ENCODE data around the gene ROR2.

The ROR2 gene

DNA sequence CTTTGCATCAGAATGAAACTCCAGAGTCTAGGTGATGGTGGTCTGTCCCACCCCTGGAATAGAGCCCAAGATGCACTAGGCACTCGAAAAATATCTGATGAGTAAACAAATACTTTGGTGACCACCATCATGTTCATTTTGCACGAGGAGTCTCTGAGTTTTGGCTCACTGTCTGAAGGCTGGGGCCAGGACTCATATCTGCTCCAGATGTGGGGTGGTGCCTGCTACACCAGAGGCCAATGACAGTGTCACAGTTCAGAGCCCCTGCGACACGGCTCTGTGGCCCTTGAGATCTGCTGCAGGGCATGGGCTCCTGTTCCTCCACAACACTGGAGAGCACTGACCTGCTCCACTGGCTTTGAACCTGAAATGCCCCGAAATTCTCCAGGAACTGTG lies 164.6 kb downstream of the ROR2 start:
- no CpG with 5 or more reads among the region's 5 CpGs for WGBS (ENCODE audit: insufficient coverage, insufficient read length)

DNA sequence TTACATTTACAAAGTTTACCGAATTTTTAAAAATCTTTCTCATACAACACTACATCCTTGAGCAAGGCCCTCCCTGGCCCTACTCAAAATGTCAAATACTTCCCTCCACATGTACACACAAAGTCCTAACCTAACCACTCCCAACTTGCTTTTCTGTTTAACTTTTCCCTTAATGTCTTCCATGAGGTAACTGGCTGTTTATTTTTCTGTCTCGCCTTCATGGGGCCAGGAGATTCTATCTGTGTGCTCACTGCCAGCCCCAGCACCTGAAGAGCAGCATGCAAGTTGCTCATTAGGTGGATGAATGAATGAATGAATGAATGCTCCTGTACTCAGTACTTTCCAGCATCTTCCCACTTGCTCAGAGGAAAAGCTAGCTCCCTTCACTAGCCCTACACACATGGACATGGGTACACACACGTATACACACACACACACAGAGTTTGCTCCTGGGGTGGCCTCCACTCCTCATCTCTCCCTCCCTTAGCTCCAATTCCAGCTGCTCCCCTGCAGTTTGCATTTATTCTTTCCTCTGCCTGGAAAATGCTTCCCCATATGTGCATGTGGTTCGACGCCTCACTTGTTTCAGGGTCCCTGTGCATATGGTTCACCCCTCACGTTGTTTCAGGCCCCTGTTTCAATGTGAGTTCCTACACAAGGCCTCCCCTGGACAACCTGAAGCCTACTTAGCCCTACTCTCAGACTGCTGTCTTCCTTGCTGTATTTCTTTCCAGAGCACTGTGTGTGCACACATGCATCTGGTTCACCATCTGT lies 165.2 kb downstream of the ROR2 start:
- Histone ChIP-seq H3K4me3 (ENCODE audit: low read length) (no peak overlapping the region), H3K4me1 (ENCODE audit: control insufficient read depth, insufficient read depth, low read length) (no peaks in the 10 kb centered on the region), H3K27ac (ENCODE audit: low read length) (no peak overlapping the region), H3K36me3 (ENCODE audit: control insufficient read depth, insufficient read depth, low read length) (no peaks in the 10 kb centered on the region), H3K9me3 (ENCODE audit: control insufficient read depth, insufficient read depth, low read length) (no peaks in the 10 kb centered on the region), H3K27me3 (ENCODE audit: control insufficient read depth, insufficient read depth, low read length) (no peaks in the 10 kb centered on the region)
- WGBS (ENCODE audit: insufficient coverage, insufficient read length) = no CpG with 5 or more reads among the region's 6 CpGs
- no peak for DNase-seq (ENCODE audit: low read depth, low spot score)

More for the DNA sequence above, 164.6 kb downstream of the ROR2 start:
- no peaks in the 10 kb centered on the region for H3K27me3 ChIP-seq (ENCODE audit: control insufficient read depth, insufficient read depth, low read length)
- no peak for DNase-seq (ENCODE audit: low read depth, low spot score)
- no peaks in the 10 kb centered on the region for H3K36me3 ChIP-seq (ENCODE audit: control insufficient read depth, insufficient read depth, low read length)
- H3K9me3 ChIP-seq (ENCODE audit: control insufficient read depth, insufficient read depth, low read length) = no peaks in the 10 kb centered on the region
- no peak overlapping the region for H3K4me3 ChIP-seq (ENCODE audit: low read length)
- H3K4me1 ChIP-seq (ENCODE audit: control insufficient read depth, insufficient read depth, low read length) = no peaks in the 10 kb centered on the region
- H3K27ac ChIP-seq (ENCODE audit: low read length) = no peak overlapping the region

GRCh38 chr9:91783876-91784672 lies 166.0 kb downstream of the ROR2 start:
- H3K27ac ChIP-seq (ENCODE audit: low read length) = no peak overlapping the region
- no peaks in the 10 kb centered on the region for H3K4me1 ChIP-seq (ENCODE audit: control insufficient read depth, insufficient read depth, low read length)
- H3K36me3 ChIP-seq (ENCODE audit: control insufficient read depth, insufficient read depth, low read length) = no peaks in the 10 kb centered on the region
- no peak overlapping the region for H3K4me3 ChIP-seq (ENCODE audit: low read length)
- H3K27me3 ChIP-seq (ENCODE audit: control insufficient read depth, insufficient read depth, low read length) = no peaks in the 10 kb centered on the region
- DNase-seq (ENCODE audit: low read depth, low spot score) = no peak
- no CpG with 5 or more reads among the region's 14 CpGs for WGBS (ENCODE audit: insufficient coverage, insufficient read length)
- H3K9me3 ChIP-seq (ENCODE audit: control insufficient read depth, insufficient read depth, low read length) = no peaks in the 10 kb centered on the region

- no peaks in the 10 kb centered on the region for H3K36me3 ChIP-seq (ENCODE audit: control insufficient read depth, insufficient read depth, low read length)
- no peaks in the 10 kb centered on the region for H3K9me3 ChIP-seq (ENCODE audit: control insufficient read depth, insufficient read depth, low read length)
- H3K27me3 ChIP-seq (ENCODE audit: control insufficient read depth, insufficient read depth, low read length) = no peaks in the 10 kb centered on the region
- no peak overlapping the region for H3K4me3 ChIP-seq (ENCODE audit: low read length)
- H3K27ac ChIP-seq (ENCODE audit: low read length) = no peak overlapping the region
- no CpG with 5 or more reads among the region's 6 CpGs for whole genome bisulfite sequencing (ENCODE audit: insufficient coverage, insufficient read length)
- H3K4me1 ChIP-seq (ENCODE audit: control insufficient read depth, insufficient read depth, low read length) = no peaks in the 10 kb centered on the region
- DNase-seq (ENCODE audit: low read depth, low spot score) = no peak
Observed at GRCh38 chr9:91783411-91783810, 166.6 kb downstream of the ROR2 start.

GRCh38 chr9:91782708-91783214 lies 167.3 kb downstream of the ROR2 start:
- H3K36me3 ChIP-seq (ENCODE audit: control insufficient read depth, insufficient read depth, low read length) = no peaks in the 10 kb centered on the region
- no peaks in the 10 kb centered on the region for H3K27me3 ChIP-seq (ENCODE audit: control insufficient read depth, insufficient read depth, low read length)
- no peaks in the 10 kb centered on the region for H3K9me3 ChIP-seq (ENCODE audit: control insufficient read depth, insufficient read depth, low read length)
- DNase-seq (ENCODE audit: low read depth, low spot score) = no peak
- no peaks in the 10 kb centered on the region for H3K4me1 ChIP-seq (ENCODE audit: control insufficient read depth, insufficient read depth, low read length)
- no peak overlapping the region for H3K4me3 ChIP-seq (ENCODE audit: low read length)
- no CpG with 5 or more reads among the region's 5 CpGs for WGBS (ENCODE audit: insufficient coverage, insufficient read length)
- H3K27ac ChIP-seq (ENCODE audit: low read length) = no peak overlapping the region

GRCh38 chr9:91781906-91782305 lies 168.1 kb downstream of the ROR2 start:
- Histone ChIP-seq H3K27ac (ENCODE audit: low read length) (no peak overlapping the region), H3K27me3 (ENCODE audit: control insufficient read depth, insufficient read depth, low read length) (no peaks in the 10 kb centered on the region), H3K9me3 (ENCODE audit: control insufficient read depth, insufficient read depth, low read length) (no peaks in the 10 kb centered on the region), H3K4me3 (ENCODE audit: low read length) (no peak overlapping the region), H3K4me1 (ENCODE audit: control insufficient read depth, insufficient read depth, low read length) (no peaks in the 10 kb centered on the region), H3K36me3 (ENCODE audit: control insufficient read depth, insufficient read depth, low read length) (no peaks in the 10 kb centered on the region)
- no peak for DNase-seq (ENCODE audit: low read depth, low spot score)
- WGBS (ENCODE audit: insufficient coverage, insufficient read length) = no CpG with 5 or more reads among the region's 3 CpGs

DNA sequence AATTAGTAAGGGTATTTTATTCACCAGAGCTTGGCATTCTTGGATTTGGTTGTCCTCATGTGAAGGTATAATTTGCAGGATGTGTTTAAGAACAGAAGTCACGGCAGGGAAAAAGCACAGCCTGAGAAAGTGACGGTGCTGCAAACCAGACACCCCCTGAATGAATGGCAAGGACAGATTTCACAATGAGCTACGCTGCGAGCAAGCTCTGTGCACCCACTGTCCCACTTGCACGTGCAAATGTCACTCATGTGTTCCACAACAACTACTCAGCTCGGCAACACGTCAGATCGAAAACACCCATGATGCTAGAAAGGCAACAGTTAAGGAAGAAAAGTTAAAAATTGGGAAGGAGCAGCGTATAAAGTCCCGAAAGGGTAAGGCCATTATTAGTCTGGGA lies 168.9 kb downstream of the ROR2 start:
- Histone ChIP-seq H3K4me3 (ENCODE audit: low read length) (no peak overlapping the region), H3K27ac (ENCODE audit: low read length) (no peak overlapping the region), H3K9me3 (ENCODE audit: control insufficient read depth, insufficient read depth, low read length) (no peaks in the 10 kb centered on the region), H3K36me3 (ENCODE audit: control insufficient read depth, insufficient read depth, low read length) (no peaks in the 10 kb centered on the region), H3K27me3 (ENCODE audit: control insufficient read depth, insufficient read depth, low read length) (no peaks in the 10 kb centered on the region), H3K4me1 (ENCODE audit: control insufficient read depth, insufficient read depth, low read length) (no peaks in the 10 kb centered on the region)
- WGBS (ENCODE audit: insufficient coverage, insufficient read length) = no CpG with 5 or more reads among the region's 10 CpGs
- no peak for DNase-seq (ENCODE audit: low read depth, low spot score)

DNA sequence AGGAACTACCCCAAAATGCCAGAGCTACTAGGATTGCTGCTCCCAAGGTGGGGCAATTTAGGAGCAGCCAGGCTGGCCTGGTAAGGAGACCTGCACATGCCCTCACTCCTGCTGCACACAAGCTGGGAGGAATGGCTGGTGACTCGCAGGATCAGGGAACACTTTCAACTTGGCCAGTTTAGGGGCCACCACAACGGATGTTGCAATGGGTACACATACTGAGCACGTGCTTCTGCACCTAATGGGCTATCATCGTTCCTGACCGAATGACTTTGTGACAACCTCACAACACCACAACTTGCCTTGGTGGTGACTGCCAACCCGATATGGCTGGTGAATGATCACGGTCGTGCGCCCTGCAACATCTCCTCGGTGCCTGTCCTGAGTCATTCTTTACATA lies 172.0 kb downstream of the ROR2 start:
- Histone ChIP-seq H3K4me3 (ENCODE audit: low read length) (no peak overlapping the region), H3K27ac (ENCODE audit: low read length) (no peak overlapping the region), H3K9me3 (ENCODE audit: control insufficient read depth, insufficient read depth, low read length) (no peaks in the 10 kb centered on the region), H3K4me1 (ENCODE audit: control insufficient read depth, insufficient read depth, low read length) (no peaks in the 10 kb centered on the region; the same call in 1 of the 2 replicates), H3K27me3 (ENCODE audit: control insufficient read depth, insufficient read depth, low read length) (no peaks in the 10 kb centered on the region), H3K36me3 (ENCODE audit: control insufficient read depth, insufficient read depth, low read length) (no peaks in the 10 kb centered on the region)
- WGBS (ENCODE audit: insufficient coverage, insufficient read length) = no CpG with 5 or more reads among the region's 10 CpGs
- DNase-seq (ENCODE audit: low read depth, low spot score) = no peak

DNA sequence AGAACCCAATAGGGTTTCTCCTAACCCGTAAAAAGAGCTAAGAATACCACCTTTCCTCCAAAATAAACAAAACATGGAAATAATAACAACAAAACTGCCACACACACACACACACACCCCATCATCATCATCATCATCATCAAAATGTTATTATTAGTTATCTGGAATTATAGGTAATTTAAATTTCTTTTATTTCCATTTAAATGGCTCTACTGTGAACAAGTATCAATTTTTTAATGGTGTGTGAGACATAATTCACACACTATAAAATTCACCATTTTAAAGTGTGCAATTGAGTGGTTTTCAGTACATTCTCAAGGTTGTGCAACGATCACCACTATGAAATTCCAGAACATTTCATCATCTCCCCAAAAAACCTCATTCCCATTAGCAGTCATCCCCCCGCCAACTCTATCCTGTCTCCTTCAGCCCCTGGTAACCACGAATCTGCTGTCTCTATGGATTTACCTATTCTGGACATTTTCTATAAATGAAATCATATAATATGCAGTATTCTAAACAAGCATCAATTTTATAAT lies 172.7 kb downstream of the ROR2 start:
- WGBS (ENCODE audit: insufficient coverage, insufficient read length) = 100% methylated on average over 1 of the region's 4 CpGs
- Histone ChIP-seq H3K27me3 (ENCODE audit: control insufficient read depth, insufficient read depth, low read length) (no peaks in the 10 kb centered on the region), H3K27ac (ENCODE audit: low read length) (no peak overlapping the region), H3K4me3 (ENCODE audit: low read length) (no peak overlapping the region), H3K9me3 (ENCODE audit: control insufficient read depth, insufficient read depth, low read length) (no peaks in the 10 kb centered on the region), H3K4me1 (ENCODE audit: control insufficient read depth, insufficient read depth, low read length) (no peaks in the 10 kb centered on the region; the same call in 1 of the 2 replicates), H3K36me3 (ENCODE audit: control insufficient read depth, insufficient read depth, low read length) (no peaks in the 10 kb centered on the region)
- DNase-seq (ENCODE audit: low read depth, low spot score) = no peak

- Histone ChIP-seq H3K4me3 (ENCODE audit: low read length) (no peak overlapping the region), H3K4me1 (ENCODE audit: control insufficient read depth, insufficient read depth, low read length) (no peaks in the 10 kb centered on the region; the same call in 1 of the 2 replicates), H3K27me3 (ENCODE audit: control insufficient read depth, insufficient read depth, low read length) (no peaks in the 10 kb centered on the region), H3K27ac (ENCODE audit: low read length) (no peak overlapping the region), H3K9me3 (ENCODE audit: control insufficient read depth, insufficient read depth, low read length) (no peaks in the 10 kb centered on the region), H3K36me3 (ENCODE audit: control insufficient read depth, insufficient read depth, low read length) (no peaks in the 10 kb centered on the region)
- WGBS (ENCODE audit: insufficient coverage, insufficient read length) = no CpG with 5 or more reads among the region's 6 CpGs
- no peak for DNase-seq (ENCODE audit: low read depth, low spot score)
Observed at GRCh38 chr9:91776409-91777291, 173.4 kb downstream of the ROR2 start.

All from iPS DF 6.9 (cell line).